ENCODE results near the gene LMCD1. TPM values are rescaled to one million over a fixed set of nuclear protein-coding genes. Genes with fewer than 3 reads are reported as not detected.

Gene LMCD1
- total RNA-seq, 4 donors from 2014 or later: 23.3 to 52.8 (median 34.8) TPM

GRCh38 chr3:8519156-8519555 is 17.5 kb downstream of the LMCD1 start:
- DNase-seq: no peak
- no peaks in the 10 kb centered on the region for H3K9me3 ChIP-seq
- H3K27ac ChIP-seq: no peak overlapping the region
- peaks cover 0 to 26% (median 0%) of the 10 kb centered on the region in 3 donors for H3K36me3 ChIP-seq
- intact Hi-C loops (cut with DNase I): no loop called here
- TF ChIP-seq POLR2A (IDR thresholded peaks at IDR 0.05): no peak
- TF ChIP-seq, protein P1, sequence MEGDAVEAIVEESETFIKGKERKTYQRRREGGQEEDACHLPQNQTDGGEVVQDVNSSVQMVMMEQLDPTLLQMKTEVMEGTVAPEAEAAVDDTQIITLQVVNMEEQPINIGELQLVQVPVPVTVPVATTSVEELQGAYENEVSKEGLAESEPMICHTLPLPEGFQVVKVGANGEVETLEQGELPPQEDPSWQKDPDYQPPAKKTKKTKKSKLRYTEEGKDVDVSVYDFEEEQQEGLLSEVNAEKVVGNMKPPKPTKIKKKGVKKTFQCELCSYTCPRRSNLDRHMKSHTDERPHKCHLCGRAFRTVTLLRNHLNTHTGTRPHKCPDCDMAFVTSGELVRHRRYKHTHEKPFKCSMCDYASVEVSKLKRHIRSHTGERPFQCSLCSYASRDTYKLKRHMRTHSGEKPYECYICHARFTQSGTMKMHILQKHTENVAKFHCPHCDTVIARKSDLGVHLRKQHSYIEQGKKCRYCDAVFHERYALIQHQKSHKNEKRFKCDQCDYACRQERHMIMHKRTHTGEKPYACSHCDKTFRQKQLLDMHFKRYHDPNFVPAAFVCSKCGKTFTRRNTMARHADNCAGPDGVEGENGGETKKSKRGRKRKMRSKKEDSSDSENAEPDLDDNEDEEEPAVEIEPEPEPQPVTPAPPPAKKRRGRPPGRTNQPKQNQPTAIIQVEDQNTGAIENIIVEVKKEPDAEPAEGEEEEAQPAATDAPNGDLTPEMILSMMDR (IDR thresholded peaks at IDR 0.05): no peak
- 64 to 68% methylated on average over 3 of the region's 3 CpGs for WGBS, 2 donors
- no peak overlapping the region for H3K4me3 ChIP-seq
- no peaks in the 10 kb centered on the region for H3K27me3 ChIP-seq
- H3K4me1 ChIP-seq: peaks cover 4 to 69% (median 14%) of the 10 kb centered on the region in 3 donors

GRCh38 chr3:8519774-8520448 is 18.3 kb downstream of the LMCD1 start:
- H3K9me3 ChIP-seq: no peaks in the 10 kb centered on the region
- peaks cover 9 to 73% (median 19%) of the 10 kb centered on the region in 3 donors for H3K4me1 ChIP-seq
- no peak overlapping the region for H3K4me3 ChIP-seq
- peak overlapping the region in 1 of 4 donors; percentile 25 for H3K27ac ChIP-seq
- DNase-seq: no peak
- H3K27me3 ChIP-seq: no peaks in the 10 kb centered on the region
- TF ChIP-seq, protein P1 (IDR thresholded peaks at IDR 0.05): no peak
- no peak for TF ChIP-seq POLR2A (IDR thresholded peaks at IDR 0.05)
- peaks cover 0 to 21% (median 0%) of the 10 kb centered on the region in 3 donors for H3K36me3 ChIP-seq
- intact Hi-C loops (cut with DNase I): no loop called here
- WGBS, 2 donors: 53 to 57% methylated on average over 2 of the region's 2 CpGs

GRCh38 chr3:8520816-8521403 is 19.3 kb downstream of the LMCD1 start:
- H3K27me3 ChIP-seq: no peaks in the 10 kb centered on the region
- H3K36me3 ChIP-seq: peaks cover 0 to 13% (median 0%) of the 10 kb centered on the region in 3 donors
- TF ChIP-seq, protein P1 (IDR thresholded peaks at IDR 0.05): no peak
- no peak for TF ChIP-seq POLR2A (IDR thresholded peaks at IDR 0.05)
- 85 to 88% methylated on average over 9 of the region's 9 CpGs for WGBS, 2 donors
- H3K4me3 ChIP-seq: no peak overlapping the region
- no peaks in the 10 kb centered on the region for H3K9me3 ChIP-seq
- peak overlapping the region in 2 of 4 donors; percentile 17 to 25 for H3K27ac ChIP-seq
- peaks cover 9 to 73% (median 19%) of the 10 kb centered on the region in 3 donors for H3K4me1 ChIP-seq
- no peak for DNase-seq
- intact Hi-C loops (cut with DNase I): no loop called here

- H3K36me3 ChIP-seq: peaks cover 0 to 13% (median 0%) of the 10 kb centered on the region in 3 donors
- H3K4me3 ChIP-seq: no peak overlapping the region
- peaks cover 9 to 74% (median 25%) of the 10 kb centered on the region in 3 donors for H3K4me1 ChIP-seq
Measured at GRCh38 chr3:8523041-8523440, 21.4 kb downstream of the LMCD1 start.

More at GRCh38 chr3:8523041-8523440, 21.4 kb downstream of the LMCD1 start:
- 50 to 69% methylated on average over 1 of the region's 1 CpG for WGBS, 2 donors
- intact Hi-C loops (cut with DNase I): no loop called here
- no peaks in the 10 kb centered on the region for H3K9me3 ChIP-seq
- no peaks in the 10 kb centered on the region for H3K27me3 ChIP-seq
- H3K27ac ChIP-seq: peak overlapping the region in 1 of 4 donors; percentile 75
- DNase-seq: no peak
- TF ChIP-seq POLR2A (IDR thresholded peaks at IDR 0.05): no peak
- TF ChIP-seq, protein P1 (IDR thresholded peaks at IDR 0.05): no peak
